GM12891 (cell line): Measurements from ENCODE around the gene STING1.

Experiments used
- POLR2A ChIP-seq: IDR thresholded peaks from 2 replicates; pipeline ENCODE4 v1.6.1; 2011; ENCODE audit warnings: low read depth, low read length, control low read depth
- POLR2AphosphoS5 ChIP-seq: IDR thresholded peaks from 2 replicates; pipeline ENCODE4 v1.6.1; 2011; ENCODE audit warnings: low read depth, low read length, control low read depth
- POU2F2 ChIP-seq: IDR thresholded peaks from 2 replicates; pipeline ENCODE4 v1.6.1; 2011; ENCODE audit warnings: low read depth, mild to moderate bottlenecking, control low read depth, low read length, moderate library complexity
- SPI1 ChIP-seq: IDR thresholded peaks from 2 replicates; pipeline ENCODE4 v1.6.1; 2011; ENCODE audit warnings: low read depth, low read length, control low read depth

GRCh38 chr5:139435676-139436075, 46.9 kb downstream of the STING1 start:
- TF ChIP-seq SPI1 (no peak), POLR2AphosphoS5 (no peak), POLR2A (no peak), POU2F2 (no peak)
